PC-3 (cell line): ENCODE results near the gene TNC.

Experiments
- EZH2 ChIP-seq: fragments of 300-600 bp; sonication (generic); IDR thresholded peaks from one replicate; pipeline ENCODE4 v1.6.1; 2017; ENCODE audit warnings: antibody characterized with exemption, mild to moderate bottlenecking, low read length; ENCODE audit not compliant: unreplicated experiment
- EZH2phosphoT487 ChIP-seq: fragments of 300-600 bp; sonication (generic); IDR thresholded peaks from 2 replicates; pipeline ENCODE4 v1.6.1; 2018; ENCODE audit warnings: mild to moderate bottlenecking, antibody characterized with exemption, low read length, borderline replicate concordance
- TF ChIP-seq, protein P1 (sequence below): fragments of 300-600 bp; sonication (generic); conservative IDR thresholded peaks from 2 replicates; pipeline ENCODE4 v1.5.1; 2017; ENCODE audit warnings: antibody characterized with exemption, low read depth, mild to moderate bottlenecking, low read length

DNA sequence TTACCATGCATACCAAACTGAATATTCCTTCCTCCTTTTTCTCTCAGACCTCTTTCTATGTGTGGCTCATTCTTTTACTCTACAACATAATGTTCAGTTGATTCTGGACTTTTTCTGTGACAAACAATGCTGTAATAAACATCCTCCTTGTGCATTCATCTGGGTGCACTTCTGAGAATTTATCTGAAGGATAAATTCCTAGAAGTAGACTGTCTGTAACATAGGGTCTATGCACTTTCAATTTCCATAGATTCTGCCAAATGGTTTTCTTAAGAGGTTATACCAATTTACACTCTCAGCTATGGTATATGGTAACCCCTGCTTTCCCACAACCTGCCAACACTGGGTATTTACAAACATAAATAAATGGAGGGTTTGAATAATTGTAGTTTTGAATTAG lies 24.1 kb upstream of the TNC start:
- no peak for TF ChIP-seq EZH2phosphoT487
- TF ChIP-seq, protein P1, sequence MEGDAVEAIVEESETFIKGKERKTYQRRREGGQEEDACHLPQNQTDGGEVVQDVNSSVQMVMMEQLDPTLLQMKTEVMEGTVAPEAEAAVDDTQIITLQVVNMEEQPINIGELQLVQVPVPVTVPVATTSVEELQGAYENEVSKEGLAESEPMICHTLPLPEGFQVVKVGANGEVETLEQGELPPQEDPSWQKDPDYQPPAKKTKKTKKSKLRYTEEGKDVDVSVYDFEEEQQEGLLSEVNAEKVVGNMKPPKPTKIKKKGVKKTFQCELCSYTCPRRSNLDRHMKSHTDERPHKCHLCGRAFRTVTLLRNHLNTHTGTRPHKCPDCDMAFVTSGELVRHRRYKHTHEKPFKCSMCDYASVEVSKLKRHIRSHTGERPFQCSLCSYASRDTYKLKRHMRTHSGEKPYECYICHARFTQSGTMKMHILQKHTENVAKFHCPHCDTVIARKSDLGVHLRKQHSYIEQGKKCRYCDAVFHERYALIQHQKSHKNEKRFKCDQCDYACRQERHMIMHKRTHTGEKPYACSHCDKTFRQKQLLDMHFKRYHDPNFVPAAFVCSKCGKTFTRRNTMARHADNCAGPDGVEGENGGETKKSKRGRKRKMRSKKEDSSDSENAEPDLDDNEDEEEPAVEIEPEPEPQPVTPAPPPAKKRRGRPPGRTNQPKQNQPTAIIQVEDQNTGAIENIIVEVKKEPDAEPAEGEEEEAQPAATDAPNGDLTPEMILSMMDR: no peak
- TF ChIP-seq EZH2: no peak
